Measurements from ENCODE around the gene TMBIM6.
"Not testable (repeated sequence)": the region's sequence is repeated elsewhere in the genome, so short reads cannot be mapped to it uniquely, and the experiment has no call there.

TMBIM6 gene

DNA sequence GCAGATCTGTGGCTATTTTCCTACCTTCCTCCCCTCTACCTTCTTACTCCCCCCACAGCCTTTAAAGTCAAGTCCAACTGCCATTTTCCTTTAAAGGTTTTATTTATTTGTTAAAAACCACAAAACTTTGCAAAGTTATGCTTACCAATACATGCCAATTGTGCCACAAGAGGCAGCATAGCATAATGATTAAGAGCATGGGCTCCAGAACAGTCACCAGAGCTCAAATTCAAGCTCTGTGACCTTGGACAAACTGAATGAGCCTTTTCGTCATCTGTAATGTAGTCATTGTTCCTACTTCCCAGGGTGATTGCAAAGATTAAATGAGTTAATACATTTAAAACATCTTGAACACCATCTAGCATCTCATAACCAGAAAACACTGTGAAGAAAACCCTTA is 21.1 kb upstream of the TMBIM6 start:
- DNase-seq, result no peak
- intact Hi-C loops (cut with DNase I), result no loop called here

- DNase-seq; intact Hi-C loops (cut with DNase I): not testable (repeated sequence)
These were observed 20.0 kb upstream of the TMBIM6 start for GRCh38 chr12:49721355-49721754.

DNA sequence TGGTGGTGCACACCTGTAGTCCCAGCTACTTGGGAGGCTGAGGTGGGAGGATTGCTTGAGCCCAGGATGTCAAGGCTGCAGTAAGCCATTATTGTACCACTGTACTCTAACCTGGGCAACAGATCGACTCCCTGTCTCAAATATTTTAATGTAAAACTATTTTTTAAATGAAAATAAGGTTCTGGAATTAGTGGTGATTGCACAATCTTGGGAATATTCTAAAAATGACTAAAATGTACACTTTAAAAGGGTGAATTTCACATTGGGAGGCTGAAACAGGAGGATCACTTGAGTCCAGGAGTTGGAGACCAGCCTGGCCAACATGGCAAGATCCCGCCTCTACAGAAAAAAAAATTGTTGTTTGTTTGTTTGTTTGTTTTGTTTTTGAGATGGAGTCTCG is 12.9 kb upstream of the TMBIM6 start:
- intact Hi-C loops (cut with DNase I), result no loop called here
- no peak for DNase-seq

- intact Hi-C loops (cut with DNase I), result no loop called here
- no peak for DNase-seq
These were observed 11.3 kb upstream of the TMBIM6 start for GRCh38 chr12:49730050-49730449.

DNA sequence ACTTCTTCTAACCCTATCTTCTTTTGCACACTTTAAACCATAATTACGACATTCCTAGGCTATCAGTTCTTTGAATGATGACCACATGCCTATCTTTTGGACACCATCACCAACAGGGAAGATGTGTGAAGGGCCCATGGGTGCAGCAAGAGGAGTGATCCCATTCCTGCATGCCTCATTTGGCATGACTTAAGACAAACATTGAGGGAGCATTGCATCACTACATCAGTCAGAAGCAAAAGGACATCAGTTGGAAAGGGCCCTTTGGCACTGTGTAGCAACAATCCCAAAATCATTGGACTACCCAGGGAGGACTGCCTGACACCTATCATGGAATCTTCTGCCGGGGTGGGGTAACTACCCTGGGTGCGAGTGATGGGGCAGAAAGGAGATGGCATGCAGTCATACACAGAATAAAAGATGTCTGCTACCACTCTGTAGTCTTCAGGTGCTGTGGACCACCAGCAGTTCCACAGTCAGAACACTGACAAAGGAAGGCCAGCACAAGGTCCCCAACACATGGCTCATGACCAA is 10.7 kb upstream of the TMBIM6 start:
- no peak for DNase-seq
- intact Hi-C loops (cut with DNase I), result no loop called here

DNA sequence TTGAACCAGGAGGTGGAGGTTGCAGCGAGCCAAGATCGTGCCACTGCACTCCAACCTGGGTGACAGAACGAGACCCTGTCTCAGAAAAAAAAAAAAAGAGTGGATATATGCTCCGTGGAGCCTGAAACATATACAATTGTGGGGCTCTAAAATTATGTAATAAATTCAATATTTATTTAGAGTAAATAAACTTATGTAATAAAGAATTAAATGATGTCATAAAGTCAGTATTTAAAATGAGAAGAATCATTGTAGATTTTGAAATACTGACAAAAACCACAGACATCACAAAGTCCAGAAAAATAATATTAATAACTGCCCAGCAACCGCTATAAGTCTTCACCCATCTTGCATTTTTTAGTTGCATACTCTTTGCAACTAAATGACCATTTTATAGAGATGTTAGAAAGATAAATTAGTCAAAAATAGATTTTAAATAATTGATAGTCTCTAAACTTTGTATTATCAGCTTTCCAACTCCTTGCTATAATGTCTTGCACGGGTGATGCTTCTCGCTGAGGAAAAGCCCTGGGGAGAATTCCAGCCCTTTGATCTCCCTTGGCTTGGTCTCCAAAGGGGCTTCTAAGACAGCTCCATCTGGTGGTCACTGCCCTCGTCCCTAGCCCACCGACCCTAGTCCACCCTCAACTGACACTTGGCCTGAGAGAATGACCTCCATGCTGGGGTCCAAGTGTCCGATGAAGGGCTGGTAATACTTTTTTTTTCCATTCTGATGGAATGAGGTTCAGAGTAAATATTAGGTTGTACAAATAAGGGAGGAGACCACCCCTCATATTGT is 7.9 kb upstream of the TMBIM6 start:
- no peak for DNase-seq
- intact Hi-C loops (cut with DNase I), result no loop called here

DNA sequence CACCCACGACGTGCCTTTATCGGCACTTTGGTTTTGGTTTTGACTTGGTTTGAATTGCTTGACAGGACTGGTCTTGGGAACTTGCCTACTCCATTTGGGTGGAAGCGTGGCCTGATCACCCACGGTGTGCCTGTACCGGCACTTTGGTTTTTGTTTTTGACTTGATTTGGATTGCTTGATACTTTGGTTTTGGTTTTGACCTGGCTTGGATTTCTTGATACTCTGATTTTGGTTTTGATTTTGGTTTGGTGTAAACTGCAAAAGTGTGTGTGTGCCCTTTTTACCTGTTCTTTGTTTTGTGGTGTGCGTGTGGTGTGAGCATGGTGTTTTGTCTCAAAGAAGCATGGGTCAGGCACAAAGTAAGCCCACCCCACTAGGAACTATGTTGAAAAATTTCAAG is 6.5 kb upstream of the TMBIM6 start:
- intact Hi-C loops (cut with DNase I); DNase-seq: not testable (repeated sequence)

- intact Hi-C loops (cut with DNase I); DNase-seq: not testable (repeated sequence)
These were observed 2.6 kb upstream of the TMBIM6 start for GRCh38 chr12:49738721-49739120.

GRCh38 chr12:49740277-49740676 is 1.1 kb upstream of the TMBIM6 start:
- DNase-seq, result not testable (repeated sequence)
- intact Hi-C loops (cut with DNase I), result loop anchor here (5.0 kb wide), 1 partner anchor 33 kb away; the partner anchor contains the start of gene FMNL3

- peak in 6 of 10 donors; percentile 38 to 93 (median 51) for DNase-seq
- intact Hi-C loops (cut with DNase I), result loop anchor here (1.0 to 5.0 kb wide), 2 partner anchors 35 to 69 kb away; partner anchors contain the start of gene FMNL3
These were observed 694 bp downstream of the TMBIM6 start for GRCh38 chr12:49741882-49742620.

DNA sequence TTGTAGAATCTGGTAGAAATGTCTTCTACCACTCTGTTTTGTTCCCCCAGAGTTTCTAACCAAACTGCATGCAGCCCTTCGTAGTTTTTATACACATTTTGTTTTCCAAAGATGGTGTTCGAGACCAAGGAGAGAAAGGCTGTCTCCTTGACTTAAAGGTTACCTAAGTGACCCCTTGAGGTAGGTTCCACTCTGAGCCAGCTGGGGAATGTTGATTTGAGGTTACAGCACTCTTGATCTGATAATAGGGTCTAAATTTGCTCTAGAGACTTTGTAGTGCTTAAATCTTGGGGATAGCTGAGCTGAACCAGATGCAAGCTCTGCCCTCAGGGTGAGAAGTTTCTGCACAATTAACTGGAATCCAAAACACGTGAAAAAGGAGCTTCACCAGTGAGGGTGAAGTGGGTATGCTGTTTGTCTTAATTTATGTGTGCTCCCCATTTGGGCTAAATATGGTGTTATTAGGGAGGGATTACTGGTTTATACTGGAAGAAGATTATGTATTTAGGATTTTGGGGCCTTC is 3.1 kb downstream of the TMBIM6 start:
- DNase-seq, result no peak
- intact Hi-C loops (cut with DNase I), result loop anchor here (5.0 kb wide), 1 partner anchor 37 kb away; the partner anchor contains the start of gene FMNL3

- DNase-seq, result no peak
- intact Hi-C loops (cut with DNase I), result no loop called here
These were observed 6.9 kb downstream of the TMBIM6 start for GRCh38 chr12:49748306-49748705.

- no peak for DNase-seq
These were observed 7.4 kb downstream of the TMBIM6 start for GRCh38 chr12:49748800-49749199.

DNA sequence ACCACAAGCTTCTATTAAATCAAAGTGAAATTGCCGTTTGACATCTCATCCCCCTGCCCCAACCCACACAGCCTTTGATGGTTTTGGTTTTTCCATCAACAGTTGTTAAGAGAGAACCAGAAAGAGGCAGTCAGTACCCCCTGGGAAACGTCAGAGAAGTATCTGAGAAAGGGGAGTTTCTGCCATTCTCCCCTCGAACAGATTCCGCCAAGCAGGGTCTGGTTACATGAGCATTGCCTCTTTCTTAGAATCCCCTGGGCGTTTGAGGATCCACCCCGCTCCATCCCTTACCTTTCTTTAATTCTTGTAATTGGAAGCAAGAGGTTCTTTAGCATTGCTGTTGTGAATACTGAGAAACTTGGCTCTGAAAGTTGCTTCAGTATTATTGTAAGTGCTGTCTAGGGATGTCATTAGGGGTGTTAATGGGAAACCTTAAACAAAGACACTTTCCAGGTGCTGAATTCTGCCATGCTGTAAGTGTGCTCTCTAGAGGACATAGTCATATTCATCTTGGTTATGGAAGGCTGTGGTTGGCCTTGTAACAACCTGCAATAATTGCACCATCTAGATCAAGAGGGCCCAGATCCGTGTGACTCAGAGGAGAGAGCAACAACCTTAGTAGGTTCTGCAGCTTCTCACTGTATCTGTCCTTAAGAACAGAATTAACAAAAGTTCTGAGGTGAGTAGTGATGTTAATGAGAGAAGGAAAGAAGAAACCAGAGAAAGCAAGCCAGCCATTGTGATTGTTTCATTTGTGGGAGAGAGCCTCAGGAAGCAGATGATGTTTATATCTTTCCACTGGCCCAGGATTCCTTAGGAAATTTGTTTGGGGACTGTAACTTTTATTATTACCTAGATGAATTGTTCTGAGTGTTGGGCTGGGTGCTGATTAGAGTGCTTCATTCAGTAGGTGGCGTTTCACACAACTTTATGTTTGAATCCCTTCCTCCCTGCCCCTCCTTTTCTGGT is 9.0 kb downstream of the TMBIM6 start:
- DNase-seq, result no peak
- intact Hi-C loops (cut with DNase I), result no loop called here

More at GRCh38 chr12:49748800-49749199, 7.4 kb downstream of the TMBIM6 start:
- intact Hi-C loops (cut with DNase I), result no loop called here

- no peak for DNase-seq
- intact Hi-C loops (cut with DNase I), result no loop called here
These were observed 9.6 kb downstream of the TMBIM6 start for GRCh38 chr12:49750996-49751393.

DNA sequence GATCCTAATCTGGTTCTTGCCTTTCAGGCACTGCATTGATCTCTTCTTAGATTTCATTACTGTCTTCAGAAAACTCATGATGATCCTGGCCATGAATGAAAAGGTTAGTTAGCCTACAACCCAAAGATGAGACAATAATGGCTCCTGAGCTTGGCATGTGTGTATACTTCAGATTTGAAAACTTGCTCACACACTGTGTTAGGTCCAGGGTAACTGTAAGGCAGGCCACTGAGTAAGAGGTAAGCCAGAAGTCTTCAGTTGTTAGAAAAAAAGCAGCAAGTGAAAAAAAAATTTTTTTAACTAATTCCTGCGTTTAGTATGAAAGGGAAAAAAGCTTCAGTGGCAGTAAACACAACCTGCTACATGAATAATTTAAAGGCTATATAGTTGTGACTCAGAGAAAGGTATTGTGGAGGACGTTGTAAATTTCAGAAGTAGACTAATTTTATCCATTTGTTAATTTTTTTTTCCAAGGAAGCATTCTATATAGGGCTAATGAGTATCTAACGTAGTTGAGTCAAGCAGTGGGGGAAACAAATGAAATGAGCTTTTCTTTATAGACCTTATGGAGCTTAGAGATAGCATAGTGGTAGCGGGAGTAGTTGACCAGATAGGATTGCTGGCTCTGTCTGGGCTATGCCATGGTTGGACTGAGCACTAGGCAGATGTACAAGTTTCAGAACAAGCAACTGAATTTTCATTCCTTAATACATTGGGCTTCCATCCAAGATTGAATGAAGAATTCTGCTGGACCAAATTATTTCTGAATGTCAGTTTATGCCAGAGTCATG is 20.5 kb downstream of the TMBIM6 start:
- intact Hi-C loops (cut with DNase I), result no loop called here
- DNase-seq, result no peak

GRCh38 chr12:49762468-49762847 is 21.1 kb downstream of the TMBIM6 start:
- DNase-seq, result no peak
- intact Hi-C loops (cut with DNase I), result no loop called here

DNA sequence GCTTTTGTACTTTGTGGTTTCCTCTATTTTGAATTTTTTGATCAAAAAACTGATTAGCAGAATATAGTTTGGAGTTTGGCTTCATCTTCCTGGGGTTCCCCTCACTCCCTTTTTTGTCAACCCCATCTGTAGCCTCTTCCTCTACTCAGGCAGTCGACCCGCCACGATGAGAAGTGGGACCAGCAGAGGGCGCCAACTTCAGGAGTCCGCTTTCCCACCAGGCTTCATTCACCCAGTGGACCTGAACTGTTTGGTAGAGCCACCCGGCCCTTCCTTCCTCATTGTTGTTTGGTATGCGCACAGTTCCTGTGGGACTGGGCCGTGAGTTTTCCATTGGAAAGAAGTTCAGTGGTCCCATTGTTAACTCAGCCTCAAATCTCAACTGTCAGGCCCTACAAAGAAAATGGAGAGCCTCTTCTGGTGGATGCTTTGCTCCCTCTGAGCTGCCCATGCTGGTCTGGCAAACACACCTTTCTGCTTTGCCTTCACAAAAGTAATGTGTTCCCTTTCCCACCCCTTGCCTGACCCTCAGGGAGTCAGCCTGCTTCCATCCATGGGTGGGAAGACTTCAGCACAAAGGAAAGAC is 21.7 kb downstream of the TMBIM6 start:
- intact Hi-C loops (cut with DNase I), result no loop called here
- peak; percentile 47 to 95 (median 73) for DNase-seq

GRCh38 chr12:49764126-49764525 is 22.8 kb downstream of the TMBIM6 start:
- DNase-seq, result no peak

More at GRCh38 chr12:49764126-49764525, 22.8 kb downstream of the TMBIM6 start:
- intact Hi-C loops (cut with DNase I), result no loop called here
